Measurements from ENCODE around the gene ARID5A. TPM values are rescaled to one million over a fixed set of nuclear protein-coding genes. Genes with fewer than 3 reads are reported as not detected.
A peak's percentile ranks its signal among the peaks of the same experiment; 100 is the strongest.
"Not testable (repeated sequence)": the region's sequence is repeated elsewhere in the genome, so short reads cannot be mapped to it uniquely, and the experiment has no call there.

The ARID5A gene
- total and polyA plus RNA-seq, 4 donors, result 5.2 to 12.2 (median 9.5) TPM

DNA sequence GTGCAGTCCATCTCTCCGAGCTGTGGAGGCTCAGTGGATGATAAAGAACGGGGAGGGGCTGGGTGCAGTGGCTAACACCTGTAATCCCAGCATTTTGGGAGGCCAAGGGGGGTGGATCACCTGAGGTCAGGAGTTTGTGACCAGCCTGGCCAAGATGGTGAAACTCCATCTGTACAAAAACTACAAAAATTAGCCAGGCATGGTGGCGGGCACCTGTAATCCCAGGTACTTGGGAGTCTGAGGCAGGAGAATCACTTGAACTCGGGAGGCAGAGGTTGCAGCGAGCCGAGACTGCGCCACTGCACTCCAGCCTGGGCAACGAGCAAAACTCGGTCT, 17.4 kb downstream of the ARID5A start:
- not testable (repeated sequence) for H3K4me1 ChIP-seq (ENCODE audit: control insufficient read depth, insufficient read depth, low read length); H3K27me3 ChIP-seq (ENCODE audit: control insufficient read depth, insufficient read depth, low read length); H3K4me3 ChIP-seq (ENCODE audit: low read depth, low read length); H3K27ac ChIP-seq (ENCODE audit: low read depth, low read length); H3K9me3 ChIP-seq (ENCODE audit: control insufficient read depth, insufficient read depth, low read length); DNase-seq (ENCODE audit: low read depth in 4 of 6, low spot score in 6 of 6)
- H3K36me3 ChIP-seq (ENCODE audit: control insufficient read depth, insufficient read depth, low read length), result peaks cover 47% of the 10 kb centered on the region
- WGBS (ENCODE audit: insufficient coverage), result 62% methylated on average over 9 of the region's 9 CpGs

DNA sequence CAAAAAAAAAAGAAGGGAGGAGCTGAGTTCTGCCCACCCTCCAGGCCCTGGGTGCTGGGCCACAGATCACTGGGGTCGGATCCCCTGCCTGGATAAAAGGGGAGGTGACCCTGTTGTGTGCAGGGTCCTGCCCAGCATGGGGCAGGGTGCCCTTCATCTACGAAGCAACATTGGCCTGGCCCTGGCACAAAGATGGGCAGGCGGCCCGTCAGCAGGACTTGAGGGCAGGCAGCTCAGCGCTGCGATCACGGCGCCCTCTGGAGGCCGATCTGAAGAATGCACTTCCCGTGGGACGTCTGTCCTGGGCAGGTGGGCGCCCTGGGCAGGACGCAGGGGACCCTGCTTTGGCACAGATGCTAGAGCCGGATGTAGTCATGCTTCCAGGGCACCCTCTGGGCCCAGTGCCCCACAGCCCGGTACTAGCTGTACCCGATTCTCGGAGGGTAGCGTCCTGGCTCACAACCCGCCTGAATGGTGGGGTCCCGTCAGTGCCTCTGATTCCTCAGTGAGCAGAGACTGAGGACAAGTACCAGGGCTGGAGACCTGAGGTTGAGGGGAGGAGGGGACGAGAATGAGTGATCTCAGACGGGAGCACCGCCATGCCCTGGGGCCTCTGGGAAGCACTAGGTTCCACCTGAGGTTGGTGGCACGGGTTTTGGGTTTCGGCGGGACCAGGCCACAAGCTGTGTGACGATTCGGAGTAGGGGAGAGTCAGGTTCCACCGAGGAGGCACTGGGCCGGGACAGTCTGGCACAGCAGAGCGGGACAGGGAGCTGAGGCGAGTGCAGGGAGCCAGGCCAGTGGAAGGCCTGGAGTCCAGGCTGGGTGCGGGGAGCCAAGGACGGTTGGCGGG, 18.0 kb downstream of the ARID5A start:
- H3K27ac ChIP-seq (ENCODE audit: low read depth, low read length), result no peak overlapping the region
- H3K4me1 ChIP-seq (ENCODE audit: control insufficient read depth, insufficient read depth, low read length), result peaks cover 7% of the 10 kb centered on the region
- 38% methylated on average over 35 of the region's 35 CpGs for WGBS (ENCODE audit: insufficient coverage)
- no peaks in the 10 kb centered on the region for H3K9me3 ChIP-seq (ENCODE audit: control insufficient read depth, insufficient read depth, low read length)
- no peaks in the 10 kb centered on the region for H3K27me3 ChIP-seq (ENCODE audit: control insufficient read depth, insufficient read depth, low read length)
- H3K36me3 ChIP-seq (ENCODE audit: control insufficient read depth, insufficient read depth, low read length), result peaks cover 41% of the 10 kb centered on the region
- H3K4me3 ChIP-seq (ENCODE audit: low read depth, low read length), result no peak overlapping the region
- DNase-seq (ENCODE audit: low read depth in 4 of 6, low spot score in 6 of 6), result peak in 2 of 6 donors; percentile 67 to 74

DNA sequence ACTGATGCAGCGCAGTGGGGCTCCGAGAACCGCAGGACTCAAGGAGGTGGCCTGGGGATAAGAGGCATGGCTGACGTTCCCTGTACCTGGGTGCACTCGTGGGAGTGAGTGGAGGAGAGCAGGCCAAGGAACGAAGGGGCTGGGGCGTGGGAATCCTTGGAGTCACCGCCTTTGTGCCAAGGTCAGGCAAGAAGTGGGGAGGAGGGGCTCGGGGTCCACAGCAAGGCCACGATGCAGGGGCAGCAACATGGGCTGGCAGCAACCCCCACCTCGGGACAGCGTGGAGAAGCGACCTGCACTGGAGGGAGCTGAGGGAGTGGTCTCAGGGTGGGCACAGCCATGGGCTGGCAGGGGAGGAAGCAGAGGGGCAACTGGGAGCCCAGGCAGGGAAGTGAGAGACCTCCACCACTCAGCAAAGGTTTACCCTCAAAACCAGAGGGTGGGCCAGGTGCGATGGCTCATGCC, 18.6 kb downstream of the ARID5A start:
- no peak overlapping the region for H3K4me3 ChIP-seq (ENCODE audit: low read depth, low read length)
- 93% methylated on average over 13 of the region's 14 CpGs for WGBS (ENCODE audit: insufficient coverage)

DNA sequence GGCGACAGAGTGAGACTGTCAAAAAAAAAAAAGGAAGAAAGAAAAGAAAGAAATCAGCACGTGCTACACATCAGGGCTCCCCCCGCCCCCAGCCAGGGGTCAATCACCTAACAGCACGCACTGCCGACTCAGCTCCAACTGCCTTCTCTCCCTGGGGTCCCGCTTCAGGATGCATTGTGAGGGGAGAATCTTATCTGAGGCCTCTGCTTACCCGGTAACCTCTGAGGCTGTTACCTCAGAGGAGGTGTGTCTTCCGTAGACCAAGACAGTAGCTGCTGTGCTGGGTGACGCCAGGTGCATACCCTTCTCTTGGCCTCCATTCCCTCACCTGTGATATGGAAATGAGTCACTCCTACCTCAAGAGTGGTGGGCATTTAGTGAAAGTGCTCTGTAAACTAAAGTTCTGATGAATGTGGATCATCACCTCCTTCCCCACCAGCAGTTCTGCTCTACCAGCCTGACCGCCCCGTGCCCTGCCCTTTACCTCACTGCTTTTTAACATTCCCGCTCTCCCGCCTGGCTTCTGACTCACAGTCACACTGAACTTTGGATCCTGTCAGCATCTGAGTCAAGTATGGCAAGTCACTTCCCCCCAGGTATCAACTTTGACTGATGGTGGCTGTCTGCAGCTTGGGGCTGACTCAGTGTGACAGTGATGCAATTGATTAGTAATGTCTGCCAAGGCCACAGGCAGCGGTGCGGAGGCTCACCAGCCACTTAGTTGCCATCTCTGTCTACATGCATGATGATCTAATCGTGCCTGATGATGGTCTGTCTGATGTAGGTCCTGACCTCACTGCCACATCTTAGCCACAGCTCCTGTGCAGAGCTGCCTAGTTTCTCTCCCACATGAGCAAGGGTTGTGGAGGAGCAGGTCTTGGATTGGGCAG, 20.1 kb downstream of the ARID5A start:
- DNase-seq (ENCODE audit: low read depth in 4 of 6, low spot score in 6 of 6), result no peak

More for the DNA sequence above, 18.6 kb downstream of the ARID5A start:
- Histone ChIP-seq H3K4me1 (ENCODE audit: control insufficient read depth, insufficient read depth, low read length) (peaks cover 7% of the 10 kb centered on the region), H3K27me3 (ENCODE audit: control insufficient read depth, insufficient read depth, low read length) (no peaks in the 10 kb centered on the region), H3K9me3 (ENCODE audit: control insufficient read depth, insufficient read depth, low read length) (no peaks in the 10 kb centered on the region), H3K36me3 (ENCODE audit: control insufficient read depth, insufficient read depth, low read length) (peaks cover 34% of the 10 kb centered on the region), H3K27ac (ENCODE audit: low read depth, low read length) (no peak overlapping the region)
- no peak for DNase-seq (ENCODE audit: low read depth in 4 of 6, low spot score in 6 of 6)

DNA sequence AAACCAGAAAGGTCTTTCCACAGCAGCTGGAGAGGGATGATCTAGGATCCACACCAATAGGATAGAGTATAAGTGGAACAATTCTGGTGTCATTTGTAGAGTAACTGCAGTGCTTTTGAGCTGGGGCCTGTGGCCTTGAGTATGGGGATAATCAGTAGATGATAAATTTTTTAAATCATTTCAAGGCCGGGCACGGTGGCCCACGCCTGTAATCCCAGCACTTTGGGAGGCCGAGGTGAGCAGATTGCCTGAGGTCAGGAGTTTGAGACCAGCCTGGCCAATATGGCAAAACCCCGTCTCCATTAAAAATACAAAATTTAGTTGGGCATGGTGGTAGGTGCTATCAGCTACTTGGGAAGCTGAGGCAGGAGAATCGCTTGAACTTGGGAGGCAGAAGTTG, 20.9 kb downstream of the ARID5A start:
- not testable (repeated sequence) for H3K27ac ChIP-seq (ENCODE audit: low read depth, low read length); H3K4me1 ChIP-seq (ENCODE audit: control insufficient read depth, insufficient read depth, low read length); H3K27me3 ChIP-seq (ENCODE audit: control insufficient read depth, insufficient read depth, low read length); H3K9me3 ChIP-seq (ENCODE audit: control insufficient read depth, insufficient read depth, low read length); H3K4me3 ChIP-seq (ENCODE audit: low read depth, low read length); DNase-seq (ENCODE audit: low read depth in 4 of 6, low spot score in 6 of 6)
- 100% methylated on average over 2 of the region's 6 CpGs for WGBS (ENCODE audit: insufficient coverage)
- peaks cover 12% of the 10 kb centered on the region for H3K36me3 ChIP-seq (ENCODE audit: control insufficient read depth, insufficient read depth, low read length)

More for the DNA sequence above, 20.1 kb downstream of the ARID5A start:
- 68% methylated on average over 9 of the region's 16 CpGs for WGBS (ENCODE audit: insufficient coverage)
- no peak overlapping the region for H3K27ac ChIP-seq (ENCODE audit: low read depth, low read length)
- no peaks in the 10 kb centered on the region for H3K9me3 ChIP-seq (ENCODE audit: control insufficient read depth, insufficient read depth, low read length)
- H3K4me3 ChIP-seq (ENCODE audit: low read depth, low read length), result no peak overlapping the region
- H3K27me3 ChIP-seq (ENCODE audit: control insufficient read depth, insufficient read depth, low read length), result no peaks in the 10 kb centered on the region
- peaks cover 7% of the 10 kb centered on the region for H3K4me1 ChIP-seq (ENCODE audit: control insufficient read depth, insufficient read depth, low read length)
- peaks cover 19% of the 10 kb centered on the region for H3K36me3 ChIP-seq (ENCODE audit: control insufficient read depth, insufficient read depth, low read length)

DNA sequence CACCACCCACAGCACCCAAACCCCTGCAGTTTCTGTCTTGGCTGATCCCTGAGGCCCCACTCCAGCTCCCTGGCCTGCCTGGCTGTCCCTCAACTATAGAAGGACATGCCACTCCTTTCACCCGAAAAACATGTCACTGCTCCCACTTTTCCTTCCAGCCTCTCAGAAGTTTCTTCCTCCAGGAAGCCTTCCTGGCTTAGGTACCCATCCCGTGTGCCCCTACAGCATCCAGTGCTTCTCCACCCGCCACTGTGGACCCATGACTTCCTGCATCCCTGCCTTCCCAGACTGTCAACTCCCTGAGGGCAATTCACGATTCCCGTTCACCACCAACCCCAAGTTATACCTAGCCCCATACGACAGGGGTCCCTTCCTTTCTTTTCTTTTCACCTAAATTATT, 21.5 kb downstream of the ARID5A start:
- Histone ChIP-seq H3K27ac (ENCODE audit: low read depth, low read length) (no peak overlapping the region), H3K36me3 (ENCODE audit: control insufficient read depth, insufficient read depth, low read length) (peaks cover 6% of the 10 kb centered on the region), H3K9me3 (ENCODE audit: control insufficient read depth, insufficient read depth, low read length) (no peaks in the 10 kb centered on the region), H3K4me1 (ENCODE audit: control insufficient read depth, insufficient read depth, low read length) (peaks cover 7% of the 10 kb centered on the region), H3K27me3 (ENCODE audit: control insufficient read depth, insufficient read depth, low read length) (no peaks in the 10 kb centered on the region), H3K4me3 (ENCODE audit: low read depth, low read length) (no peak overlapping the region)
- 92% methylated on average over 6 of the region's 6 CpGs for WGBS (ENCODE audit: insufficient coverage)
- DNase-seq (ENCODE audit: low read depth in 4 of 6, low spot score in 6 of 6), result no peak

DNA sequence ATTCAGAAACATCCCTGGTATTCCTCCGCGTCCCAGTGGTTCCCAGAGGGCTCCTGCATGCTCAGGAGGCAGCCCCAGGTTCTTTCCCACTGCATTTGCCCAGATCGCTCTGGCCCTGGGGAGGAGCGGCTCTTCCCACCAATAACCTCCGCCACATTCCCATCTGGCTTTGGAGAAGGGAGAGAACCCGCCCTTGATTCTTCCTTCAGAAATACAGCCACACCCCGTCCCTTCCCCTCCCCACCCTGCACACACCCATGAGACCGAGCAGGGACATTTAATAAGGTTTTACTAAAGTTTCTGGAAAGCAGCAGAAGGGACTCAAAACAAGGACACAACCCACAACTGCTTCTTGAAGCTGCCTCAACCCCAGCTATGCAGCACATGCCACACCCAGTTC, 21.9 kb downstream of the ARID5A start:
- Histone ChIP-seq H3K27ac (ENCODE audit: low read depth, low read length) (no peak overlapping the region), H3K4me1 (ENCODE audit: control insufficient read depth, insufficient read depth, low read length) (peaks cover 7% of the 10 kb centered on the region), H3K9me3 (ENCODE audit: control insufficient read depth, insufficient read depth, low read length) (no peaks in the 10 kb centered on the region), H3K36me3 (ENCODE audit: control insufficient read depth, insufficient read depth, low read length) (peaks cover 2% of the 10 kb centered on the region), H3K27me3 (ENCODE audit: control insufficient read depth, insufficient read depth, low read length) (no peaks in the 10 kb centered on the region), H3K4me3 (ENCODE audit: low read depth, low read length) (no peak overlapping the region)
- DNase-seq (ENCODE audit: low read depth in 4 of 6, low spot score in 6 of 6), result no peak
- 89% methylated on average over 3 of the region's 8 CpGs for WGBS (ENCODE audit: insufficient coverage)

DNA sequence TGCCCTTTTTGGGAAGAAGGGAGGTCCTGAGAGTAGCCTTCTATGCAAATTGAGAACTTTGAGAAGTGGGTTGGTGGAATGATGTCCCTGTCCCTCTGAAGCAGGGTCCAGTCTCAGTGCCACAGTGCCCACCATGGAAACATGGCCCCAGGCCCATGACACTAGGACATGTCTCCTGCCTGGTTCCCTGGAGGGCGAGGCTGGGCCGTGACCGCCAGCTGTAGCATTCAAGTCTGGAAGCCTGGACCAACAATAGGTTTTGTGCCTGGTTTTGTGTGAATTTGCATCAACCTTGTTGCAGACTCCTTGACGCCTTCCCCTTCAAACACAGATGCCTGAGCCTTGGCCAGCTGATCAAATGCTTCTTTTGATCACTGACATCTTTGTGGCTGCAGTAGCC, 27.5 kb downstream of the ARID5A start:
- DNase-seq (ENCODE audit: low read depth in 4 of 6, low spot score in 6 of 6), result no peak
- WGBS (ENCODE audit: insufficient coverage), result 73% methylated on average over 4 of the region's 4 CpGs
- Histone ChIP-seq H3K27ac (ENCODE audit: low read depth, low read length) (no peak overlapping the region), H3K4me1 (ENCODE audit: control insufficient read depth, insufficient read depth, low read length) (no peaks in the 10 kb centered on the region), H3K9me3 (ENCODE audit: control insufficient read depth, insufficient read depth, low read length) (no peaks in the 10 kb centered on the region), H3K4me3 (ENCODE audit: low read depth, low read length) (no peak overlapping the region), H3K27me3 (ENCODE audit: control insufficient read depth, insufficient read depth, low read length) (no peaks in the 10 kb centered on the region), H3K36me3 (ENCODE audit: control insufficient read depth, insufficient read depth, low read length) (no peaks in the 10 kb centered on the region)

DNA sequence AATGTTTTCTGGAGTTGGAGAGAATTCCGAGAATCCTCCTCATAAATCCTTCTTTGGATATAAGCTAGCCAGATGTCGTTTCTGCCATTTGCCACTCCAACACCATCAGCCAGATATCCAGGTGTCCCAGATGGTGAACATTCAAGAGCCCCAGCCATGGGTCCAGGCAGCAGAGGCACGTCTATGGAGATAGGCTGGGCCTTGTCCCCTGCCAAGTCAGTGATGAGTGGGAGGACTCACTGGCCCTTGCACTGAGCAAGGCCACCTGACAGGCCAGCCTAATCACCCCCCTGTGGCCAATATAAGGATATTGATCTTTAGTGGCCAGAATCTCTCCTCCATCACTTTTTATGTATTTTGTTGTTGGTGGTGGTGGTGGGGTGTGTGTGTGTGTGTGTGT, 28.0 kb downstream of the ARID5A start:
- Histone ChIP-seq H3K27me3 (ENCODE audit: control insufficient read depth, insufficient read depth, low read length) (no peaks in the 10 kb centered on the region), H3K9me3 (ENCODE audit: control insufficient read depth, insufficient read depth, low read length) (no peaks in the 10 kb centered on the region), H3K27ac (ENCODE audit: low read depth, low read length) (no peak overlapping the region), H3K4me1 (ENCODE audit: control insufficient read depth, insufficient read depth, low read length) (no peaks in the 10 kb centered on the region), H3K36me3 (ENCODE audit: control insufficient read depth, insufficient read depth, low read length) (no peaks in the 10 kb centered on the region), H3K4me3 (ENCODE audit: low read depth, low read length) (no peak overlapping the region)
- DNase-seq (ENCODE audit: low read depth in 4 of 6, low spot score in 6 of 6), result no peak
- 86% methylated on average over 1 of the region's 3 CpGs for WGBS (ENCODE audit: insufficient coverage)
